Measurements from ENCODE around the gene C12orf75. TPM values are rescaled to one million over a fixed set of nuclear protein-coding genes. Genes with fewer than 3 reads are reported as not detected.

C12orf75 gene
- total RNA-seq, 1 donor from 2014 or later = 310 TPM

GRCh38 chr12:105378911-105379310 is 48.4 kb downstream of the C12orf75 start:
- Mint-ChIP-seq H3K27me3 (ENCODE audit: low read depth) (no peaks in the 10 kb centered on the region), H3K4me3 (ENCODE audit: unreplicated experiment) (no peak overlapping the region), H3K9me3 (ENCODE audit: low read depth) (no peaks in the 10 kb centered on the region), H3K4me1 (ENCODE audit: low read depth) (no peaks in the 10 kb centered on the region), H3K27ac (ENCODE audit: unreplicated experiment) (no peak overlapping the region), H3K36me3 (ENCODE audit: low read depth) (peaks cover 7% of the 10 kb centered on the region)
- TF ChIP-seq CTCF (IDR thresholded peaks at IDR 0.05) = peak; percentile 74
- no peak for DNase-seq (ENCODE audit: low spot score)

- peak; percentile 95 for TF ChIP-seq CTCF (IDR thresholded peaks at IDR 0.05)
- Mint-ChIP-seq H3K27ac (ENCODE audit: unreplicated experiment) (no peak overlapping the region), H3K4me3 (ENCODE audit: unreplicated experiment) (no peak overlapping the region), H3K36me3 (ENCODE audit: low read depth) (no peaks in the 10 kb centered on the region), H3K4me1 (ENCODE audit: low read depth) (no peaks in the 10 kb centered on the region), H3K27me3 (ENCODE audit: low read depth) (no peaks in the 10 kb centered on the region), H3K9me3 (ENCODE audit: low read depth) (no peaks in the 10 kb centered on the region)
- no peak for DNase-seq (ENCODE audit: low spot score)
Measured at GRCh38 chr12:105382771-105383622, 52.5 kb downstream of the C12orf75 start.

GRCh38 chr12:105384220-105384619 is 53.7 kb downstream of the C12orf75 start:
- no peak for TF ChIP-seq CTCF (IDR thresholded peaks at IDR 0.05)
- no peaks in the 10 kb centered on the region for H3K9me3 Mint-ChIP-seq (ENCODE audit: low read depth)
- H3K36me3 Mint-ChIP-seq (ENCODE audit: low read depth) = no peaks in the 10 kb centered on the region
- H3K4me1 Mint-ChIP-seq (ENCODE audit: low read depth) = no peaks in the 10 kb centered on the region
- H3K4me3 Mint-ChIP-seq (ENCODE audit: unreplicated experiment) = no peak overlapping the region
- H3K27me3 Mint-ChIP-seq (ENCODE audit: low read depth) = no peaks in the 10 kb centered on the region
- DNase-seq (ENCODE audit: low spot score) = no peak
- no peak overlapping the region for H3K27ac Mint-ChIP-seq (ENCODE audit: unreplicated experiment)

- no peak for TF ChIP-seq CTCF (IDR thresholded peaks at IDR 0.05)
- H3K27ac Mint-ChIP-seq (ENCODE audit: unreplicated experiment) = no peak overlapping the region
- H3K4me3 Mint-ChIP-seq (ENCODE audit: unreplicated experiment) = no peak overlapping the region
- no peaks in the 10 kb centered on the region for H3K4me1 Mint-ChIP-seq (ENCODE audit: low read depth)
- no peaks in the 10 kb centered on the region for H3K27me3 Mint-ChIP-seq (ENCODE audit: low read depth)
- no peaks in the 10 kb centered on the region for H3K36me3 Mint-ChIP-seq (ENCODE audit: low read depth)
- DNase-seq (ENCODE audit: low spot score) = no peak
- H3K9me3 Mint-ChIP-seq (ENCODE audit: low read depth) = no peaks in the 10 kb centered on the region
Measured at GRCh38 chr12:105384916-105385535, 54.5 kb downstream of the C12orf75 start.

- no peak for TF ChIP-seq CTCF (IDR thresholded peaks at IDR 0.05)
- Mint-ChIP-seq H3K27ac (ENCODE audit: unreplicated experiment) (peak overlapping the region; percentile 49), H3K9me3 (ENCODE audit: low read depth) (no peaks in the 10 kb centered on the region), H3K4me1 (ENCODE audit: low read depth) (peaks cover under 1% of the 10 kb centered on the region), H3K4me3 (ENCODE audit: unreplicated experiment) (no peak overlapping the region), H3K36me3 (ENCODE audit: low read depth) (peaks cover 1% of the 10 kb centered on the region), H3K27me3 (ENCODE audit: low read depth) (no peaks in the 10 kb centered on the region)
- no peak for DNase-seq (ENCODE audit: low spot score)
Measured at GRCh38 chr12:105386431-105386830, 55.9 kb downstream of the C12orf75 start.
